ENCODE data around the gene RIN2. TPM values are rescaled to one million over a fixed set of nuclear protein-coding genes. Genes with fewer than 3 reads are reported as not detected.

Gene RIN2
- total RNA-seq, 2 donors from 2014 or later = 17.0 to 19.6 TPM

GRCh38 chr20:19713822-19714578 is 44.1 kb upstream of the RIN2 start:
- Histone ChIP-seq H3K9ac (ENCODE audit: extremely low read depth, low read length, poor library complexity, severe bottlenecking) (no peak overlapping the region), H3K4me3 (ENCODE audit: low read length) (no peak overlapping the region), H3K9me3 (ENCODE audit: control insufficient read depth, low read length) (peaks cover 15% of the 10 kb centered on the region), H3K4me1 (ENCODE audit: control insufficient read depth, insufficient read depth, low read length) (no peaks in the 10 kb centered on the region), H3K27ac (ENCODE audit: low read depth, low read length) (no peak overlapping the region), H3K27me3 (ENCODE audit: control insufficient read depth, insufficient read depth, low read length, poor library complexity, severe bottlenecking) (no peaks in the 10 kb centered on the region), H3K36me3 (ENCODE audit: control insufficient read depth, insufficient read depth, low read length) (no peaks in the 10 kb centered on the region)
- TF ChIP-seq CTCF (conservative IDR thresholded peaks at IDR 0.05) = no peak
- no peak for DNase-seq
- Mint-ChIP-seq H3K27ac (no peak overlapping the region), H3K9me3 (peaks cover 22% of the 10 kb centered on the region), H3K36me3 (ENCODE audit: low read depth) (no peaks in the 10 kb centered on the region), H3K4me3 (no peak overlapping the region), H3K27me3 (ENCODE audit: insufficient read depth) (peaks cover 6% of the 10 kb centered on the region), H3K4me1 (peaks cover 18% of the 10 kb centered on the region)
- 90 to 100% methylated on average over 1 to 2 of the region's 2 CpGs for WGBS, 2 experiments (ENCODE audit: insufficient coverage in 1 of 2, insufficient read length in 1 of 2)

DNA sequence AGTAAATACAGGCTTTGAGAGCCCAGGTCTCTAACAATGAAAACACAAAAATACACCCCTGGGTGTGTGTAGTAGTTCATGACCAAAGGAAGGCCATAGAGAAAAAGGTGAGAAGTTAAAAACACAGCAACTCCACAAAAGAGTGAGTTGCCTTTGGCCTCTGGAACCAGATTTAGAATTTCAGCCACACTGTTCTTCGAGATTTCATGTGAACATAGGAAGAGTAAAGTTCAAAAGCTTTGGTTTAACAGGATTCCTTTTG is 43.5 kb upstream of the RIN2 start:
- WGBS, 2 experiments (ENCODE audit: insufficient coverage in 1 of 2, insufficient read length in 1 of 2) = 95 to 100% methylated on average over 1 of the region's 1 CpG
- Histone ChIP-seq H3K27ac (ENCODE audit: low read depth, low read length) (no peak overlapping the region), H3K4me3 (ENCODE audit: low read length) (no peak overlapping the region), H3K9me3 (ENCODE audit: control insufficient read depth, low read length) (peaks cover 15% of the 10 kb centered on the region), H3K27me3 (ENCODE audit: control insufficient read depth, insufficient read depth, low read length, poor library complexity, severe bottlenecking) (no peaks in the 10 kb centered on the region), H3K4me1 (ENCODE audit: control insufficient read depth, insufficient read depth, low read length) (no peaks in the 10 kb centered on the region), H3K9ac (ENCODE audit: extremely low read depth, low read length, poor library complexity, severe bottlenecking) (no peak overlapping the region), H3K36me3 (ENCODE audit: control insufficient read depth, insufficient read depth, low read length) (no peaks in the 10 kb centered on the region)
- no peak for DNase-seq
- no peak overlapping the region for H3K4me3 Mint-ChIP-seq
- peaks cover 22% of the 10 kb centered on the region for H3K9me3 Mint-ChIP-seq
- peaks cover 6% of the 10 kb centered on the region for H3K27me3 Mint-ChIP-seq (ENCODE audit: insufficient read depth)
- TF ChIP-seq CTCF (conservative IDR thresholded peaks at IDR 0.05) = no peak
- peaks cover 22% of the 10 kb centered on the region for H3K4me1 Mint-ChIP-seq
- no peak overlapping the region for H3K27ac Mint-ChIP-seq
- H3K36me3 Mint-ChIP-seq (ENCODE audit: low read depth) = no peaks in the 10 kb centered on the region

- H3K4me1 Mint-ChIP-seq = peaks cover 11% of the 10 kb centered on the region
- Histone ChIP-seq H3K36me3 (ENCODE audit: control insufficient read depth, insufficient read depth, low read length) (no peaks in the 10 kb centered on the region), H3K9me3 (ENCODE audit: control insufficient read depth, low read length) (peaks cover 15% of the 10 kb centered on the region), H3K27me3 (ENCODE audit: control insufficient read depth, insufficient read depth, low read length, poor library complexity, severe bottlenecking) (no peaks in the 10 kb centered on the region), H3K9ac (ENCODE audit: extremely low read depth, low read length, poor library complexity, severe bottlenecking) (no peak overlapping the region), H3K4me3 (ENCODE audit: low read length) (no peak overlapping the region), H3K27ac (ENCODE audit: low read depth, low read length) (no peak overlapping the region), H3K4me1 (ENCODE audit: control insufficient read depth, insufficient read depth, low read length) (no peaks in the 10 kb centered on the region)
- no peak for TF ChIP-seq CTCF (conservative IDR thresholded peaks at IDR 0.05)
- H3K36me3 Mint-ChIP-seq (ENCODE audit: low read depth) = no peaks in the 10 kb centered on the region
- 93 to 100% methylated on average over 3 of the region's 3 CpGs for WGBS, 2 experiments (ENCODE audit: insufficient coverage in 1 of 2, insufficient read length in 1 of 2)
- no peak for DNase-seq
- H3K27me3 Mint-ChIP-seq (ENCODE audit: insufficient read depth) = peaks cover 12% of the 10 kb centered on the region
- no peak overlapping the region for H3K4me3 Mint-ChIP-seq
- peaks cover 22% of the 10 kb centered on the region for H3K9me3 Mint-ChIP-seq
- no peak overlapping the region for H3K27ac Mint-ChIP-seq
These were observed 42.1 kb upstream of the RIN2 start for GRCh38 chr20:19715986-19716385.
